NOMO-1 treated with DMSO at 0.1 percent for 48 hours (cell line): ENCODE measurements around the gene ZDHHC11B.
"Not testable (repeated sequence)": the region's sequence is repeated elsewhere in the genome, so short reads cannot be mapped to it uniquely, and the experiment has no call there.

Source experiments
- DNase-seq: peaks from one replicate; lab custom pipeline; 2025; ENCODE audit not compliant: unreplicated experiment; lab: John Stamatoyannopoulos, UW

The ZDHHC11B gene

GRCh38 chr5:686936-687335 lies 97.6 kb downstream of the ZDHHC11B start:
- DNase-seq: not testable (repeated sequence)

DNA sequence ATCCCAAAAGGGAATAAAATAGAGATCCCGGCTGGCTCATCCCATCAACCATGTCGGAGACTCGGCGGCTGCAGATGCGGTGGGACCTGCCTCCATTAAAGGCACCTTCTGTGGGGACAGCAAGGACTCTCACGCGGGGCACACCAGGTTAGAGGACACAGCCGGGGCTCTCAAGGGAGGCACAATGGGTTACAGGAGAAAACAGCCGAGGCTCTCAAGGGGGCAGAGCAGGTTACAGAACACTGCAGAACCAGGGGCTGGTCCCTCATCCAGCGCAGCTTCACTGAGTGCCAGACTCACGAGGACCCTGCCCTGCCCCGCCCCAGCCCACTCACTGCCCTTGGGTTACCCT lies 98.4 kb downstream of the ZDHHC11B start:
- not testable (repeated sequence) for DNase-seq

GRCh38 chr5:685262-686171 lies 99.0 kb downstream of the ZDHHC11B start:
- no peak for DNase-seq

DNA sequence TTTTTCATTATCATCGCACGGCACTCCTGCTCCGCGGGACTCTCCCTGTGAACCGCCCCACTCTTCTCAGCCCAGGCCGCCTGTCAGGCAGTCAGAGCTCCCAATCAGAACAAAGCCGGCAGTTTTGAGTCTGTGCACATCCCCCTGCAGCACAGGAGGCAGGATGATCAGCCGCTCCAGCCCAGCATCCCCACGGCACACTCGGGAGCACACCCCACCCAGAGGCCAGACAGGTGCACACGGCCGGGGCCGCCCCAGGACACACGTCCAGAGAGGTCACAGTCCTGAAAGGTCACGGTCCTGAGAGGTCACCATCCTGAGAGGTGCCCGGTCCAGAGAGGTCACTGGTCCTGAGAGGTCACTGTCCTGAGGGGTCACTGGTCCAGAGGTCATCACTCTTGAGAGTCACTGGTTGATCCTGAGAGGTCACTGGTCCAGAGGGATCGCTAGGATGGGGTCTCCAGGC lies 99.7 kb downstream of the ZDHHC11B start:
- no peak for DNase-seq

DNA sequence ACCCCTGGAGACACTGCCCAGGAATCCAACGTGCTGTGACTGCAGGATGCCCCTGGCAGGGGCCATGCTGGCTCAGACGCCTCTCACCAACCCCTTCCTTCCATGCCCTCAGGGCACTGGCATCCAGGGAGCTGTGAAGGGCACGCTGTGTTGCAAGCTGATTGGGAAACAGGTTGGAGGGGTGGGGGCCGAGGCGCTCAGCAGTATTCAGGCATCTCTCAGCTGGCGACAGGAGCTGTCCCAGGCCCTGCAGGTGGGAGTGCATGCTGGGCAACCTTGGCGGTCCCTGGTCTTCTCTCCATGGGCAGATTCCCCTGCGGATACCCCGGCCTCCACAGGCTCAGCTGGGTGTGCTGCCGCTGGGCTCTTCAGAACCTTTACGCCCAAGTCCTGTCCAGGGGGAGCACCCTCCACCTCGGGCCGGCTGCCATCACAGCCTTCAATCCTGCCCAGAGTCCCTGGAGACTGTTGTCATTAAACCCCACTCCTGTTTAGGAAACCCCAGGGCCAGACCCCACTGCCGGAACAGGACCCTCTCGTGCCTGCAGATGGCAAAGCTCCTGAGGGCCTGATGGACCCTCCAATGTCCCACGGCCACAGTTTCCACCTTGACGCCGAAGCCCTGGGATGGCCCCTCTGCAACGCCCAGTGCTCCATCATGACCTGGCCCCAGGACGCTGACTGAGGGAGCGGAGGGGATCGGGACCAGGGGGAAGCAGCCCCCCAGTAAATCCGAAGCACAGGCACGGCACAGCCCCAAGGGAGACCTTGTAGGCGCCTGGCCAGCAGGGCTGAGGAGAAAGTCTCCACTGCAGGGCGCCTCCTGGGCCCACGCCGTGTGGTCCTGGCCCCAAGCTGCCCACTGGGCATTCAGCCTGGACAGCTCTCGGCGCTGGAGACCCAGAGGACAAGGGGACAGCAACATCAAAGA lies 100.7 kb downstream of the ZDHHC11B start:
- no peak for DNase-seq

DNA sequence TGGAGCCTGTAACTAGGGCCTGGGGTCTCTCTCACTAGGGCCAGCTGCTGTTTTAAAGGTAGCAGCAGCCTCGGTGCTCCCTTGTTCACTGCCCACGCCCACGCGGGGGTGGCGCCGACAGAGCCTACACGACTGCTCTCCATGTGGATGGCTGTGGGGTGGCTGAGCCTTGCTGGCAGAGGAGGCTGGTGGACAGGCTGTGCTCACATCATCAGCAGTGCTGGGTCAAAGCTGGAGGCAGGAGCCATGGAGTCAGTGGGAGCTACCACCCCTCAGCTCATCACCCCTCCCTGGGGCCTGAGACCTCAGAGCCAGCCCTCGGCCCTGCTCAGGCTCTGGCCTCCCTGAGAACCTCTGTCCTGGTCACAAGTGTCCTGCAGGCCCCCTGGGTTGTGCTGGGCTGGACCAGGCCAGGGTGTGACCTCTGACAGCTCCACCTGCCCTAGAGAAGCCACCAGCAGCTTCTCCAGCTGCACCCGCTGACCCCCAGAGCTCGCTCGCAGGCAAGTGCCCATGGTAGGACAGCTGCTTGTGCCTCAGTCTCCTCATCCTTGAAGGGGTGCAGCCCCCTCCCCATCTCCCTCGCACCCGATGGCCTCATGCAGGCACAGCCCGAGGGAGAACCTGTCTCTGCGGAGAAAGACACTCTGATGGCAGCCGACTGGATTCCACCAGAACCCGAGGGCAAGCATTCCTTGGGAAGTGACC lies 101.7 kb downstream of the ZDHHC11B start:
- DNase-seq: not testable (repeated sequence)

DNA sequence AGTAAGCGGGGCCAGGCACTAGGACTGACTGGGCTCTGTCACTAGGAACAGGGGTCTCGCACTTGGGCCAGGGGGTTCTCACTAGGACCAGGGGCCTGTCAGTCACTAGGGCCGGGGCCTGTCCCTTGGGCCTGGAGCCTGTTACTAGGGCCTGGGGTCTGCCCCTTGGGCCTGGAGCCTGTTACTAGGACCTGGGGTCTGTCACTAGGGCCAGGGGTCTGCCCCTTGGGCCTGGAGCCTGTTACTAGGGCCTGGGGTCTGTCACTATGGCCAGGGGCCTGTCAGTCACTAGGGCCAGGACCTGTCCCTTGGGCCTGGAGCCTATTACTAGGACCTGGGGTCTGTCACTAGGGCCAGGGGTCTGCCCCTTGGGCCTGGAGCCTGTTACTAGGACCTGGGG lies 102.3 kb downstream of the ZDHHC11B start:
- not testable (repeated sequence) for DNase-seq

GRCh38 chr5:681317-682191 lies 103.0 kb downstream of the ZDHHC11B start:
- not testable (repeated sequence) for DNase-seq

- DNase-seq: not testable (repeated sequence)
These were observed 103.7 kb downstream of the ZDHHC11B start for GRCh38 chr5:680836-681235.

DNA sequence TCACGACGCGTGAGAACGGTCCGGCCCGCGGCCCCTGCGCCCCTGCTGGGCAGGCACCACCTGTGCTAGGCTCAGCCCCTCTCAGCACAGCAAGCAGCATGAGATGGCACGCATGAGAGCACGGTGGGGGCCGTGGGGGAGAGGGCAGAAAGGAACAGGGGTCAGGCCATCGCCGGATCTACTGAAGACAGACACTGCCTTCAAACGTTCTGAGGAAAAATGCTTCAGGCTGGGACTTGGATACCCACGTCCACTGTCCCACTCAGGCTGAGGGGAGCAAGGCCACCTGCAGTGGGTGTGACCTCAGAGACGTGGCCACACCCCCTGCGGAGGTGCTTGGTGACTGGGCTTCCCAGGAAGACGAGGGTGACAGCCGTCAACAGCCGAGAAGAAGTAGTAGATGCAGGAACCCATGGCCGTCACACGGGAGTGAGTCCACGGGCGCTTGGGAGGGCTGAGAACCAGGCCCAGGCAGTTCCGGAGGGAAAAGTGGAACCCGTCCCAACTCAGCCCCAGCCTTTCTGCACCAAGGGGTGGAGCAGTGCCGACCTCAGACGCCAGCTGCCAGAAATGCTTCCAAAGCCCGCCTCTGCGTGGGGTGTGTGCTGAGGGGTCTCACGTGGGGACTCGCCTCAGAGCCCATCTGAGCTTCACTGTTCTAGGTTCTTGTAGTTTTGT lies 104.3 kb downstream of the ZDHHC11B start:
- not testable (repeated sequence) for DNase-seq

- DNase-seq: not testable (repeated sequence)
These were observed 105.2 kb downstream of the ZDHHC11B start for GRCh38 chr5:679166-679895.

- not testable (repeated sequence) for DNase-seq
These were observed 106.0 kb downstream of the ZDHHC11B start for GRCh38 chr5:678521-678920.

DNA sequence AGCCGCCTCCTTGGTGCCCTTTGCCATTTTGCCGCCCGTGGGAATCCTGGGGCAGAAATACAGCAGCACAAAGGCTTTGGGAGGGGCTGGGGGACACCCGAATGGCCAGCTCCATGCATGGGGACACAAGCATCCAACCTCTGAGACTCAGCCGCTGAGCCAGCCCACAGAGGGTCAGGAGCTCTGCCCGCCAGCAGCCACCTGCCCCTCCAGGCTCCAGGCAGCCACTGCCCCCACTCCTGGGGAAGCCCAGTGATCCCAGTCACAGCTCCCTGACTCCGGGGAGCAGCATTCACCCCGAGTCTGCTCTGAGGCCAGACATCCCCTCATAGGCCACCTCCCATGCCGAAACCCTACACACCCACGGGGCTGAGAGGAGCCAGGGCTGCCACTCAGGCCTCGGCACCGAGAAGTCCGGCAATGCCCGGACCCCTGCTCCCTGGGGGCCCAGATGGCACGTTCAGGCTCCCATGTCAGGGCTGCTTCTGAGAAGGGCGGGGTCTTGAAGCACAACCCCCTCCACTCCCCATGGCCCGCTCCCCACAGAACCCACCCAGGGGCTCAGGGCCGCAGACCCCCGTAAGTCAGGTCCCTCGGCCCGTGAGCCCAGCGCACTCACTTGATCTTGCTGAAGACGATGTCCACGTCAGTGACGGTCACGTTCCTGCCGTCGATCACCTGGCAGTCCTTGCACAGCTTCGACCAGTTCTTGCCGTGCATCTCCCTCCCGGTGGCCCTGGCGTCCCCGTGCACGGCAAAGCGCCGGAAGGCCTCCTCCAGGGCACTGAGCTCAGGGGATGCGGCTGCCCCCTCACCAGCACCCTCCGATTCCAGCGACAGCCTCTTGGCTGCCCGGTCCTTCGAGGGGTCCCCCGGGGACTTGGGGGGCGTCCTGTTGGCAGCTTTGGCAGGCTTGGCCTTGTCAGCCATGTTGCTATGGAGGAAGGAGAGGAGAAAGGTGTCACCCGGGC lies 107.1 kb downstream of the ZDHHC11B start:
- DNase-seq: no peak

DNA sequence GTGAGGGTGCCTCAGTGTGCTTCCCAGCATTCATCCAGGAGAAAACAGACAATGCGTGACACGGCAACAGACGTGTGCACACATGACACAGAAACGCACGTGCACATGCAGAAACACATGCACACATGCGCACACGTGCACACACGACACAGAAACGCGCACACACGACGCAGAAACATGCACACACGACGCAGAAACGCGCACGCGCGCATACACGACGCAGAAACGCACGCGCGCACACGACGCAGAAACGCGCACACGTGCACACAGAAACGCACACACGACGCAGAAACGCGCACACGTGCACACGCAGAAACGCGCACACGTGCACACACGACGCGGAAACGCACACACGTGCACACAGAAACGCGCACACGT lies 107.8 kb downstream of the ZDHHC11B start:
- no peak for DNase-seq

GRCh38 chr5:675871-676698 lies 108.4 kb downstream of the ZDHHC11B start:
- DNase-seq: no peak

- DNase-seq: no peak
These were observed 109.2 kb downstream of the ZDHHC11B start for GRCh38 chr5:675111-675870.
